PC-9 (cell line): ENCODE results near the gene DRG2. TPM values are rescaled to one million over a fixed set of nuclear protein-coding genes. Genes with fewer than 3 reads are reported as not detected.

Experiments
- BruUV-seq: library from RNA; stranded (reverse); fragments of 400-500 nt; replicated peaks from 2 replicates; lab custom pipeline; 2021; lab: Mats Ljungman, UMichigan
- CTCF ChIA-PET: fragments of 300-600 bp; sonication (Branson Sonifier 250); formaldehyde crosslinking; loops from one replicate; lab custom pipeline; 2022; ENCODE audit warnings: antibody characterized with exemption; lab: Charles Lee
- POLR2A ChIA-PET: fragments of 300-600 bp; sonication (Branson Sonifier 250); formaldehyde crosslinking; loops from one replicate; lab custom pipeline; 2022; ENCODE audit warnings: antibody characterized with exemption; ENCODE audit not compliant: unreplicated experiment; lab: Charles Lee
- DNase-seq, 2 experiments: peaks; one replicate each; pipeline versions ENCODE4 v3.0.0 to v3.0.0-alpha.2; 2015 to 2022; ENCODE audit warnings: mixed read lengths in 1 of 2
- H2AFZ ChIP-seq: fragments of 200-600 bp; sonication (generic); 2 replicates; pipeline ENCODE4 v1.8.1; 2017; ENCODE audit warnings: antibody characterized with exemption
- H3F3A ChIP-seq: fragments of 200-600 bp; sonication (generic); 2 replicates; pipeline ENCODE4 v1.8.1; 2017; ENCODE audit warnings: antibody characterized with exemption, mild to moderate bottlenecking, low read depth; ENCODE audit not compliant: insufficient read depth
- H3K27ac ChIP-seq: fragments of 200-600 bp; sonication (generic); 2 replicates; pipeline ENCODE4 v1.6.1; 2016; ENCODE audit warnings: mixed run types
- H3K27me3 ChIP-seq: fragments of 200-600 bp; sonication (generic); 2 replicates; pipeline ENCODE4 v1.6.1; 2016; ENCODE audit warnings: low read depth, mixed run types; ENCODE audit not compliant: insufficient read depth
- H3K36me3 ChIP-seq: fragments of 200-600 bp; sonication (generic); 2 replicates; pipeline ENCODE4 v1.6.1; 2016; ENCODE audit warnings: low read depth, mixed run types
- H3K4me1 ChIP-seq: fragments of 200-600 bp; sonication (generic); replicated peaks from 2 replicates; pipeline ENCODE4 v1.6.1; 2016; ENCODE audit warnings: mixed run types; ENCODE audit not compliant: insufficient read depth
- H3K4me2 ChIP-seq: fragments of 200-600 bp; sonication (generic); 2 replicates; pipeline ENCODE4 v1.6.1; 2017; ENCODE audit warnings: mixed run types
- H3K4me3 ChIP-seq: fragments of 200-600 bp; sonication (generic); 2 replicates; pipeline ENCODE4 v1.6.1; 2016; ENCODE audit warnings: mixed run types
- H3K79me2 ChIP-seq: fragments of 200-600 bp; sonication (generic); 2 replicates; pipeline ENCODE4 v1.6.1; 2017; ENCODE audit warnings: low read depth, mixed run types
- H3K9me2 ChIP-seq: fragments of 200-600 bp; sonication (generic); 2 replicates; pipeline ENCODE4 v1.8.1; 2017; ENCODE audit warnings: mild to moderate bottlenecking; ENCODE audit not compliant: insufficient read depth
- H3K9me3 ChIP-seq: fragments of 200-600 bp; sonication (generic); 2 replicates; pipeline ENCODE4 v1.8.1; 2016; ENCODE audit warnings: low read depth; ENCODE audit not compliant: insufficient read depth
- H4K20me1 ChIP-seq: fragments of 200-600 bp; sonication (generic); 2 replicates; pipeline ENCODE4 v1.8.1; 2017; ENCODE audit not compliant: insufficient read depth
- CTCF ChIP-seq: fragments of 200-600 bp; sonication (generic); conservative IDR thresholded peaks from 2 replicates; pipeline ENCODE4 v1.6.1; 2017; ENCODE audit warnings: mixed run types, antibody characterized with exemption, mild to moderate bottlenecking, moderate library complexity
- EZH2 ChIP-seq: fragments of 200-600 bp; sonication (generic); IDR thresholded peaks from 2 replicates; pipeline ENCODE4 v1.8.0; 2017; ENCODE audit warnings: antibody characterized with exemption, low read depth
- intact Hi-C: fragments of 100-400 bp; cut with micrococcal nuclease; formaldehyde crosslinking; loops from one replicate; pipeline ENCODE4 v1.10.0; 2022; ENCODE audit not compliant: unreplicated experiment
- total RNA-seq: library from RNA; stranded (reverse); gene quantifications from 2 replicates; pipeline ENCODE4 v1.2.3, GENCODE V29; 2021

DRG2 gene
- total RNA-seq, 1 experiment from 2014 or later, result 66.9 TPM

GRCh38 chr17:18076936-18077335 is 10.8 kb upstream of the DRG2 start:
- TF ChIP-seq EZH2, result no peak
- TF ChIP-seq CTCF, result no peak
- ChIA-PET CTCF (no interaction called here), POLR2A (interaction anchor here (0.6 kb wide), 1 partner anchor 85 kb away, joined by 5 read pairs; no protein-coding TSS in a partner anchor)
- H2AFZ ChIP-seq, result no peak overlapping the region
- H3K79me2 ChIP-seq, result no peaks in the 10 kb centered on the region
- H3K9me3 ChIP-seq, result no peaks in the 10 kb centered on the region
- H3K36me3 ChIP-seq, result no peaks in the 10 kb centered on the region
- H3K27ac ChIP-seq, result no peak overlapping the region
- DNase-seq, result no peak
- no peak overlapping the region for H3K4me2 ChIP-seq
- H3K9me2 ChIP-seq, result no peaks in the 10 kb centered on the region
- H3K27me3 ChIP-seq, result no peaks in the 10 kb centered on the region
- BruUV-seq, result no TSS peak
- H3F3A ChIP-seq, result peaks cover 4% of the 10 kb centered on the region; the same call in 1 of the 2 replicates
- intact Hi-C loops, result no loop called here
- H3K4me3 ChIP-seq, result no peak overlapping the region
- no peaks in the 10 kb centered on the region for H3K4me1 ChIP-seq
- H4K20me1 ChIP-seq, result no peaks in the 10 kb centered on the region

DNA sequence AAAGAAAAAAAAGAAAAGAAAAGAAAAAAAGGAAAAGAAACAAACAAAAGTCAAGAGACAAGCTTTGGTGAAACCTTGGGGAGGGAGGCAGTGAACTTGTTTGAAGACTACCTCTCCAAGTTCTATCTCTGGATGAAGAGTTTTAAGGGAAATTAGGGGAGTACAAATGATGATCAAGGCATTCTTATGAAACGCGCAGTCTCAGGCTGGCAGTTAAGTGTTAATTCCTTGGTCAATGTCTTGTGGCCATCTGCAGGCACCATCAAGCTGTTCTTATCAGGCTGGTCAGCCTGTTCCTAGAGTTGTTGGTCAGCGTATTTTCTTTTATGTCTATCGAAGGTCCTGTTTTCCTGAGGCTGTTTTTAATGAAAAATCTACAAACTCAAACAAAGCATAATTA is 8.2 kb upstream of the DRG2 start:
- Histone ChIP-seq H3K79me2 (no peaks in the 10 kb centered on the region), H2AFZ (no peak overlapping the region), H3K27ac (no peak overlapping the region), H3K9me3 (no peaks in the 10 kb centered on the region), H3K36me3 (no peaks in the 10 kb centered on the region), H3K27me3 (no peaks in the 10 kb centered on the region), H3K4me1 (no peaks in the 10 kb centered on the region; the same call in 1 of the 2 replicates), H4K20me1 (no peaks in the 10 kb centered on the region), H3F3A (no peaks in the 10 kb centered on the region), H3K4me3 (no peak overlapping the region), H3K4me2 (no peak overlapping the region), H3K9me2 (no peaks in the 10 kb centered on the region)
- CTCF ChIA-PET, result no interaction called here
- no peak for DNase-seq
- POLR2A ChIA-PET, result no interaction called here
- intact Hi-C loops, result no loop called here
- BruUV-seq, result no TSS peak
- no peak for TF ChIP-seq EZH2
- TF ChIP-seq CTCF, result no peak

- CTCF ChIA-PET, result interaction anchor here (0.6 to 0.7 kb wide), 2 partner anchors 242 to 788 kb away, joined by 4 to 7 read pairs; no protein-coding TSS in a partner anchor
- Histone ChIP-seq H3K4me2 (no peak overlapping the region), H3K4me3 (no peak overlapping the region), H3K9me2 (no peaks in the 10 kb centered on the region), H3K36me3 (no peaks in the 10 kb centered on the region), H3K27me3 (no peaks in the 10 kb centered on the region), H3K9me3 (no peaks in the 10 kb centered on the region), H3K27ac (no peak overlapping the region), H4K20me1 (no peaks in the 10 kb centered on the region), H2AFZ (no peak overlapping the region), H3F3A (no peaks in the 10 kb centered on the region), H3K79me2 (peaks cover 15% of the 10 kb centered on the region), H3K4me1 (peaks cover 8% of the 10 kb centered on the region)
- no TSS peak for BruUV-seq
- POLR2A ChIA-PET, result interaction anchor here (0.7 kb wide), 1 partner anchor 151 kb away, joined by 7 read pairs; no protein-coding TSS in a partner anchor
- intact Hi-C loops, result no loop called here
- no peak for DNase-seq
- TF ChIP-seq CTCF (no peak), EZH2 (no peak)
These were observed 3.5 kb upstream of the DRG2 start for GRCh38 chr17:18084256-18084655.
